Lung (tissue), 12 donors: ENCODE results near the gene FAP. TPM values are rescaled to one million over a fixed set of nuclear protein-coding genes. Genes with fewer than 3 reads are reported as not detected.

Source experiments
- ATAC-seq: fragments of 200-7000 bp; cut with Tn5 transposase; one replicate; pipeline ENCODE4 v1.9.1; 2020; ENCODE audit warnings: moderate number of reproducible peaks; ENCODE audit not compliant: insufficient read depth, low FRiP score
- DNase-seq, 3 donors: peaks; one replicate each; pipeline ENCODE4 v3.0.0-alpha.2; 2013 to 2017
- H3K27ac ChIP-seq, 2 donors: one replicate each; pipeline ENCODE4 v1.5.1; 2013; ENCODE audit warnings: mild to moderate bottlenecking in 2 of 2, moderate library complexity in 2 of 2, control low read depth in 1 of 2, inconsistent platforms in 1 of 2, low read depth in 1 of 2, low read length in 1 of 2
- H3K27me3 ChIP-seq, 3 donors: one replicate each; pipeline ENCODE4 v1.5.1; 2013; ENCODE audit warnings: low read length in 2 of 3; ENCODE audit not compliant: control insufficient read depth in 3 of 3, insufficient read depth in 3 of 3
- H3K36me3 ChIP-seq, 4 donors: one replicate each; pipeline ENCODE4 v1.5.1; 2013; ENCODE audit warnings: low read length in 4 of 4, mild to moderate bottlenecking in 1 of 4, moderate library complexity in 1 of 4; ENCODE audit not compliant: control insufficient read depth in 4 of 4, insufficient read depth in 4 of 4
- H3K4me1 ChIP-seq, 5 donors: one replicate each; pipeline ENCODE4 v1.5.1; 2013; ENCODE audit warnings: low read length in 5 of 5, mild to moderate bottlenecking in 2 of 5, moderate library complexity in 1 of 5; ENCODE audit not compliant: control insufficient read depth in 5 of 5, insufficient read depth in 5 of 5
- H3K4me3 ChIP-seq: one replicate; pipeline ENCODE4 v1.5.1; 2013; ENCODE audit warnings: mild to moderate bottlenecking, control low read depth, moderate library complexity
- H3K9ac ChIP-seq, 2 donors: one replicate each; pipeline ENCODE4 v1.5.1; 2013; ENCODE audit warnings: low read length in 2 of 2, control low read depth in 1 of 2; ENCODE audit not compliant: insufficient read depth in 1 of 2
- H3K9me3 ChIP-seq, 4 donors: one replicate each; pipeline ENCODE4 v1.5.1; 2013; ENCODE audit warnings: low read length in 3 of 4, mild to moderate bottlenecking in 1 of 4, moderate library complexity in 1 of 4; ENCODE audit not compliant: control insufficient read depth in 4 of 4, insufficient read depth in 3 of 4
- WGBS, 2 donors: extraction: QIAGEN DNeasy Blood & Tissue Kit; methylation state at CpG; one replicate each; pipeline ENCODE4 v1.1.7; 2013; 5-methylcytosine and 5-hydroxymethylcytosine counted together
- polyA plus RNA-seq, 2 donors: library from polyadenylated mRNA; stranded (reverse); fragments of 200-250 nt; gene quantifications; one replicate each; pipeline ENCODE4 v1.2.1, GENCODE V29; 2013
- total RNA-seq, 2 donors: library from RNA; depleted of rRNA in 1 of 2; stranded (reverse); fragments of >200 nt in 1 of 2; gene quantifications; one replicate each; pipeline ENCODE4 v1.2.1, GENCODE V29; 2014 to 2021
- TF ChIP-seq, protein P1 (sequence below): IDR thresholded peaks from 2 replicates; pipeline ENCODE4 v1.5.1; 2012; ENCODE audit warnings: mild to moderate bottlenecking; ENCODE audit errors: control extremely low read depth, extremely low read depth
- donor health status: control.
- donor health status: control.
- donor health status: Bipolar disorder and iron deficiency.
- donor health status: healthy.
- donor health status: DM: yes; HTN: yes; CAD: no.

FAP gene
- total and polyA plus RNA-seq, 4 donors, result 1.8 to 24.6 (median 4.8) TPM

DNA sequence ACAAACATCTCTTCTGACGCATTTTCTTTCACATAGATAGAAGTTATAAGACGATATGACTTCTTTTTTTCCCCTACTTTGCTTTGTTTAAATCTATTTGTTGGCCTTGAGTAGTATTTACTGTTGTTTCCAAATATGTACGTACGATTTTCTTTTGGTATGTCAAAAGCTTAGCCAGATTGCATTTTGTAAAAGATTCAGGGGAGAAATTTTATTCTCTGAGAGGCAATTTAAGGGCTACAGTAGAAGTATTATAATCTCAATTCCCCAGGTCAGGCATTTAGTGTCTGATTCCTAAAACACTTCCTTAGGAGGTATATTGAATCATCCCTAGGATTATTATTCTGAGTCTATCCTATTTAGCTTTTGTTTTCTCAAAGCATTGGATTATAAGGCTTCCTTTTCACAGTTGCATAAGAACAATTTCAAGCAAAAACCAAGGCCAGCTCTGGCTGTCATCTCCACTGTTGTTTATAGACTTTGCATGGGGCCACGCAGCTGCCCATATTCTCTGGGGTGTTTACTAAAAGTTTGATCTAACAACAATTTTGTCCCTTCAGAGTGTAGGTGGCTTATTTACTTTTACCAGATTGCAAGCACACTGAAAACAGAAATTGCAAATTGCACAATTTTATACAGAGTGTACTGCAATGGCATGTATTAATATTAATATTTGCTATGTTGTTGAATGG lies 57.6 kb downstream of the FAP start:
- Histone ChIP-seq H3K4me3 (no peak overlapping the region), H3K27me3 (no peaks in the 10 kb centered on the region), H3K36me3 (peaks cover 0 to 8% (median 2%) of the 10 kb centered on the region in 4 donors), H3K4me1 (no peaks in the 10 kb centered on the region), H3K27ac (no peak overlapping the region), H3K9ac (no peak overlapping the region), H3K9me3 (no peaks in the 10 kb centered on the region)
- DNase-seq (no peak), ATAC-seq (no peak)
- 86 to 90% methylated on average over 5 of the region's 5 CpGs for WGBS, 2 donors
- TF ChIP-seq, protein P1, sequence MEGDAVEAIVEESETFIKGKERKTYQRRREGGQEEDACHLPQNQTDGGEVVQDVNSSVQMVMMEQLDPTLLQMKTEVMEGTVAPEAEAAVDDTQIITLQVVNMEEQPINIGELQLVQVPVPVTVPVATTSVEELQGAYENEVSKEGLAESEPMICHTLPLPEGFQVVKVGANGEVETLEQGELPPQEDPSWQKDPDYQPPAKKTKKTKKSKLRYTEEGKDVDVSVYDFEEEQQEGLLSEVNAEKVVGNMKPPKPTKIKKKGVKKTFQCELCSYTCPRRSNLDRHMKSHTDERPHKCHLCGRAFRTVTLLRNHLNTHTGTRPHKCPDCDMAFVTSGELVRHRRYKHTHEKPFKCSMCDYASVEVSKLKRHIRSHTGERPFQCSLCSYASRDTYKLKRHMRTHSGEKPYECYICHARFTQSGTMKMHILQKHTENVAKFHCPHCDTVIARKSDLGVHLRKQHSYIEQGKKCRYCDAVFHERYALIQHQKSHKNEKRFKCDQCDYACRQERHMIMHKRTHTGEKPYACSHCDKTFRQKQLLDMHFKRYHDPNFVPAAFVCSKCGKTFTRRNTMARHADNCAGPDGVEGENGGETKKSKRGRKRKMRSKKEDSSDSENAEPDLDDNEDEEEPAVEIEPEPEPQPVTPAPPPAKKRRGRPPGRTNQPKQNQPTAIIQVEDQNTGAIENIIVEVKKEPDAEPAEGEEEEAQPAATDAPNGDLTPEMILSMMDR, result no peak

DNA sequence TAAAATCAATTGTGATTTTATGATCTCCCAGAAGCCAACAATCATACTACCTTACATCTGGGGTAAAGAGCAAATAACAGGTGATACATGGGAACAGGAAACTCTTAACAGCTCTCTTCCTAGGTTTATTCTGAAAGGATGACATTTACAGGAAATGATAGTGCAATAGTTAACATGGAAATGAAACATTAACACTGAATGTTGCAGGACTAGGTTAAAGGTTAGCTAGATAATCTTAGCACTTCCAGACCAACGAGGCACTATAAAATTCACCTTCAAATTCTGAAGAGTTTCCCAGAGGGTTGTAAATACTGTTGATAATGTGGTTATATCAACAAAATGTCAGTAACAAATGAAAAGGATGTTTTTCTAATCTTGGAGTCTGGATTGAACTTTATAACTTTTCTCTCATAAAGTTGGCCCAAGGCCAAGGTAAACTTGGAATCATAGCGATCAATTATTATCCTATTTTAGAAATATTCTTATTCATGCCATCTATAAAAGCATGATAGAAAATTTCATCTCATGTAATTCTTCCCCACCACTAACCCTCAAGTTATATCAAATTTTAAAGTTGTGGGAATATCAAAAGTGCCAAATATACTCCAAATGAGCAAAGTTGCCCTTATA lies 58.3 kb downstream of the FAP start:
- Histone ChIP-seq H3K9me3 (no peaks in the 10 kb centered on the region), H3K27ac (no peak overlapping the region), H3K27me3 (no peaks in the 10 kb centered on the region), H3K4me3 (no peak overlapping the region), H3K9ac (no peak overlapping the region), H3K36me3 (peaks cover 0 to 8% (median 4%) of the 10 kb centered on the region in 4 donors), H3K4me1 (no peaks in the 10 kb centered on the region)
- DNase-seq (no peak), ATAC-seq (no peak)
- WGBS, 2 donors, result 43 to 60% methylated on average over 2 of the region's 2 CpGs
- TF ChIP-seq, protein P1, result no peak

DNA sequence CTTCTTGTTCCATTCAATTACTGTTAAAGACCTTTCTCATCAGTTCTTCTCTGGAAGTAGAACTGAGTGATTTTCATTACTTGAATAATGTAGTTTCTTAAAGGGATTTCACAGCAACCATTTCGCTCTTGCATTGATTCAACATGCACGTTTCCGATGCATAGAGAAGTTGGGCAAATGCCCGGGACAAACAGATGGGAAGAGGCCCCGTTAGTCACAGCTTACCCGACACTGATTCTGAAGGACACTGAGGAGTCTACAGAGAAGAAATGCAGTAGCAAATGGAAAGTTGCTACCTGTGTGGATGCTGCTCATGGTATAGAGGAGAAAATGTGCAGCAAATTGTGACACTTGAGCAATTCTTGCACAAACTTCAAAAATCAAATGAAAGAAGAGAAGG lies 58.9 kb downstream of the FAP start:
- Histone ChIP-seq H3K27me3 (no peaks in the 10 kb centered on the region), H3K27ac (no peak overlapping the region), H3K36me3 (peaks cover 0 to 8% (median 4%) of the 10 kb centered on the region in 4 donors), H3K4me3 (no peak overlapping the region), H3K4me1 (no peaks in the 10 kb centered on the region), H3K9ac (no peak overlapping the region), H3K9me3 (no peaks in the 10 kb centered on the region)
- ATAC-seq (no peak), DNase-seq (no peak)
- 90 to 92% methylated on average over 6 of the region's 6 CpGs for WGBS, 2 donors
- TF ChIP-seq, protein P1, result no peak
